Neutrophil (primary cell): Measurements from ENCODE around the gene PURB.
"Not testable (repeated sequence)": the region's sequence is repeated elsewhere in the genome, so short reads cannot be mapped to it uniquely, and the experiment has no call there.

Experiments
- H3K27ac ChIP-seq: fragments of 200-600 bp; sonication (generic); 2 replicates; pipeline ENCODE4 v1.5.1; 2016; ENCODE audit warnings: mild to moderate bottlenecking, moderate library complexity
- H3K27me3 ChIP-seq: fragments of 200-600 bp; sonication (generic); 2 replicates; pipeline ENCODE4 v1.6.0; 2016; ENCODE audit warnings: mild to moderate bottlenecking
- H3K36me3 ChIP-seq: fragments of 200-600 bp; sonication (generic); 2 replicates; pipeline ENCODE4 v1.5.1; 2017
- H3K4me1 ChIP-seq, 2 experiments: fragments of 200-600 bp in 1 of 2; sonication (generic) in 1 of 2; 1 replicate in 1 of 2; 2 replicates in 1 of 2; pipeline versions ENCODE4 v1.5.1 to v1.6.1; 2013 to 2016; ENCODE audit warnings: low read depth in 1 of 2, low read length in 1 of 2, mild to moderate bottlenecking in 1 of 2, moderate library complexity in 1 of 2; ENCODE audit not compliant: control insufficient read depth in 1 of 2, insufficient read depth in 1 of 2
- H3K4me3 ChIP-seq, 2 experiments: fragments of 200-600 bp in 1 of 2; sonication (generic) in 1 of 2; 1 replicate in 1 of 2; 2 replicates in 1 of 2; pipeline ENCODE4 v1.5.1; 2013 to 2016; ENCODE audit warnings: low read depth in 1 of 2, low read length in 1 of 2, mild to moderate bottlenecking in 1 of 2, moderate library complexity in 1 of 2
- H3K9me3 ChIP-seq: fragments of 200-600 bp; sonication (generic); 2 replicates; pipeline ENCODE4 v1.5.1; 2016
- CTCF ChIP-seq: fragments of 200-600 bp; sonication (generic); IDR thresholded peaks from 2 replicates; pipeline ENCODE4 v1.5.1; 2016; ENCODE audit warnings: antibody characterized with exemption

Gene PURB

DNA sequence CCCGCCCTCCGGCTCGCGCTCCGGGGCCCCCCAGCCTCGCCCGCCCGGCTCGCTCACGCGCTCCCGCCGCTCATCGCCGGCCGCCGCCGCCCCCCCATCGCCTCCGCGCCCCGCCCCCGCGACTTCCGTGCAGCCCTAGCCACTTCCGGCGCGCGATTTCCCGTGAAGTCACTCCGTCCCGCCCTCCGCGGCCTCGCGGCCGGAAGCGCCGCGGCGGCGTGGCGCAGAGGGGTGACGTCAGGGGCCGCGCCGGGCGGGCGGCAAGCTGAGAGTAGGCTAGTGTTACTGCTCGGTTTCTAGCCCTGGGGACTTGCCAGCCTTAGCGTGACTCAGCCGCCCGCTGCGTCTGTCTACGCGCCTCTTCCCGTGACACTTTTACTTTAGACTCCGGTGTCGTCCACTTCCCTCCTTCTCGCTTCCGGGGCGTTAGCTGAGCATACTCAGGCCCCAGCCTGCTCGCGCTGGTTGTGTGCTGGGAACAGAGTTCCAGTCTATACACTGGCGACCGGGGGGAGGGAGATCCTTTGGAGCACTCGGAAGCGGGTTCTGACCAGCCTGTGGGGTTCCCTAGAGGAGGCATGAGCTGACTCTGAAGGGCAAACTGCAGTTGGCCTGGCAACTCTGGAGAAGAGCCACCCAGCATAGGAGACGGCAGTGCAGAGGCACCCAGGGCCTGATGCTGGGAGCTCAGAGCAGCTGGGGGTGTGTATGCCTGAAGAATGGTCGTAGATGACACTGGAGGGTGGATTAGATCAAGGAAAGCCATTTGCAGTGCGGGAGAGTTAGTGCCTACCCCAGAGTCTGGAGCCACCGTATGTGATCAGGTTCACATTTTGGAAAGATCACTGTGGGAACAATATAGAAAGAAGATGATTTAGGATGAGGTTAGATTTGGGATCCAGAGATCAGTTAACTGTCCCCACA is at the start of gene PURB:
TSS of gene PURB (minus strand) at position 137 of the 924 bp plus-strand sequence. CDS start 182 bp downstream, outside the sequence.
- peak within 1 kb of the TSS; percentile 83 to 85 for H3K4me3 ChIP-seq
- no peaks in the 10 kb centered on the region for H3K36me3 ChIP-seq
- no peaks in the 10 kb centered on the region for H3K27me3 ChIP-seq
- H3K9me3 ChIP-seq, result no peaks in the 10 kb centered on the region
- H3K27ac ChIP-seq, result peak within 1 kb of the TSS; percentile 98
- H3K4me1 ChIP-seq, result peaks cover 48 to 51% of the 10 kb centered on the region in 2 experiments
- TF ChIP-seq CTCF, result peak; percentile 45

GRCh38 chr7:44935016-44935415 is 49.7 kb upstream of the PURB start:
- no peak for TF ChIP-seq CTCF
- peaks cover 0 to 3% of the 10 kb centered on the region in 2 experiments for H3K4me1 ChIP-seq
- H3K9me3 ChIP-seq, result no peaks in the 10 kb centered on the region
- no peaks in the 10 kb centered on the region for H3K36me3 ChIP-seq
- no peaks in the 10 kb centered on the region for H3K27me3 ChIP-seq
- H3K4me3 ChIP-seq, result no peak overlapping the region
- no peak overlapping the region for H3K27ac ChIP-seq

- H3K4me1 ChIP-seq, H3K27ac ChIP-seq, H3K4me3 ChIP-seq, H3K36me3 ChIP-seq, H3K27me3 ChIP-seq, H3K9me3 ChIP-seq: not testable (repeated sequence)
Measured at GRCh38 chr7:44934510-44934909, 49.2 kb upstream of the PURB start.

- H3K27me3 ChIP-seq, result peaks cover 6% of the 10 kb centered on the region
- no peaks in the 10 kb centered on the region for H3K9me3 ChIP-seq
- H3K4me1 ChIP-seq, result peaks cover 0 to 3% of the 10 kb centered on the region in 2 experiments
- H3K36me3 ChIP-seq, result no peaks in the 10 kb centered on the region
- no peak overlapping the region for H3K4me3 ChIP-seq
- TF ChIP-seq CTCF, result no peak
- H3K27ac ChIP-seq, result no peak overlapping the region
Measured at GRCh38 chr7:44930921-44931320, 45.6 kb upstream of the PURB start.

- TF ChIP-seq CTCF, result no peak
- Histone ChIP-seq H3K4me3 (no peak overlapping the region), H3K27ac (no peak overlapping the region), H3K9me3 (no peaks in the 10 kb centered on the region), H3K36me3 (no peaks in the 10 kb centered on the region), H3K27me3 (no peaks in the 10 kb centered on the region), H3K4me1 (peaks cover 0 to 4% of the 10 kb centered on the region in 2 experiments)
Measured at GRCh38 chr7:44922351-44922694, 37.0 kb upstream of the PURB start.

GRCh38 chr7:44921607-44922350 is 36.4 kb upstream of the PURB start:
- TF ChIP-seq CTCF, result peak; percentile 84
- Histone ChIP-seq H3K27me3 (no peaks in the 10 kb centered on the region), H3K4me3 (no peak overlapping the region), H3K27ac (no peak overlapping the region), H3K9me3 (no peaks in the 10 kb centered on the region), H3K36me3 (no peaks in the 10 kb centered on the region), H3K4me1 (peaks cover 0 to 4% of the 10 kb centered on the region in 2 experiments)
